DMS 273 (cell line): ENCODE measurements around the gene DUSP28.
"Not testable (repeated sequence)": the region's sequence is repeated elsewhere in the genome, so short reads cannot be mapped to it uniquely, and the experiment has no call there.

ENCODE experiments used
- DNase-seq: peaks from one replicate; lab custom pipeline; 2025; ENCODE audit not compliant: unreplicated experiment; lab: John Stamatoyannopoulos, UW

The DUSP28 gene

DNA sequence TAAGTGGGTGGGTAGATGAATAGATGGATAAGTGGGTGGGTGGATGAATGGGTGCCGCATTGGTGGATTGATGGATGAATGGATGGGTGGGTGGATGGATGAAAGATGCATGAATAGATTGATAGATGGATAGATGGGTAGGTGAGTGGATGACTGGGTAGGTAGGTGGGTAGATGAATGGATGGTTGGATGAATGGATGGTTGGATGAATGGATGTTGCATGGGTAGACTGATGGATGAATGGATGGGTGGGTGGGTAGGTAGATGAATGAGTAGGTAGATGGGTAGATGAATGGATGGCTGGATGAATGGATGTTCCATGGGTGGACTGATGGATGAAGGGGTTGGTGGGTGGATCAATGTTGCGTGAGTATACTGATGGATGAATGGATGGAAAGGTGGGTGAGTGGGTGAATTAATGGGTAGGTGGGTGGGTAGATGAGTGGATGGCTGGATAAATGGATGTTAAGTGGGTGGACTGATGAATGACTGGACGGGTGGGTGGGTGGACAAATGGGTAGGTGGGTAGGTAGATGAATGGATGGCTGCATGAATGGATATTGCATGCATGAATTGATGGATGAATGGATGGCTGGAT lies 32.9 kb upstream of the DUSP28 start:
- no peak for DNase-seq

- DNase-seq, result no peak
Observed at GRCh38 chr2:240528406-240529040, 31.6 kb upstream of the DUSP28 start.

DNA sequence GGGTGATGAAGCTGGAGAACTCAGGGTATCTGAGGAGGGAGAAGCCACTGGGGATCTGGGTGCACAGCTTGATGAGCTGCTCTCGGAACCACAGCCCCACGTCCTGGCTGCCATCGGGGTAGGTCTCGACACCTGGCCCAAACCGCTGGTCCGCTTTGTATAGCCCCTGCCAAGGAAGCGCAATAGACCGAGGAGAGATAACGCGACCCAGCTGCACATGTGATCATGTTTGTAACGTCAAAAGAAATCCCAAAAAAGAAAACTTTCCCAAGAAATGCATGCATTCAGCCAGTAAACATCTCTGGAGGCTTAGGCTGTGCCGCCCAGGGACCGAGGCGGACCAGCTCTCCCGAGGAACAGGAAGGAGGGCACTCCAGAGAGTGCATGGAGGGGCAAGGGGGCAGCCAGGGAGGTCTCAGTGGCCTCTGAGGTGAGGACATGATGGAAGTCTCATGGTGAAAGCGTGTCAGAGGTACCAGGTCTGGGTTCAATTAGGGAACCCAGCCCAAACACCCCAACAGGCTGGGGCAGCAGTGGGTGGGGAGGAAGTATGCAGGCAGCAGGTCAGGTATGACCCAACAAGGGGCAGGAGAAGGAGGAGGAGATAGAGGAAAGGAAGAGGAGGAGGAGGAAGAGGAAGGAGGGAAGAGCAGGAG lies 30.7 kb upstream of the DUSP28 start:
- no peak for DNase-seq

- no peak for DNase-seq
Observed at GRCh38 chr2:240530181-240530580, 30.0 kb upstream of the DUSP28 start.

- DNase-seq, result no peak
Observed at GRCh38 chr2:240531038-240531437, 29.1 kb upstream of the DUSP28 start.

GRCh38 chr2:240532031-240532775 lies 28.0 kb upstream of the DUSP28 start:
- no peak for DNase-seq

DNA sequence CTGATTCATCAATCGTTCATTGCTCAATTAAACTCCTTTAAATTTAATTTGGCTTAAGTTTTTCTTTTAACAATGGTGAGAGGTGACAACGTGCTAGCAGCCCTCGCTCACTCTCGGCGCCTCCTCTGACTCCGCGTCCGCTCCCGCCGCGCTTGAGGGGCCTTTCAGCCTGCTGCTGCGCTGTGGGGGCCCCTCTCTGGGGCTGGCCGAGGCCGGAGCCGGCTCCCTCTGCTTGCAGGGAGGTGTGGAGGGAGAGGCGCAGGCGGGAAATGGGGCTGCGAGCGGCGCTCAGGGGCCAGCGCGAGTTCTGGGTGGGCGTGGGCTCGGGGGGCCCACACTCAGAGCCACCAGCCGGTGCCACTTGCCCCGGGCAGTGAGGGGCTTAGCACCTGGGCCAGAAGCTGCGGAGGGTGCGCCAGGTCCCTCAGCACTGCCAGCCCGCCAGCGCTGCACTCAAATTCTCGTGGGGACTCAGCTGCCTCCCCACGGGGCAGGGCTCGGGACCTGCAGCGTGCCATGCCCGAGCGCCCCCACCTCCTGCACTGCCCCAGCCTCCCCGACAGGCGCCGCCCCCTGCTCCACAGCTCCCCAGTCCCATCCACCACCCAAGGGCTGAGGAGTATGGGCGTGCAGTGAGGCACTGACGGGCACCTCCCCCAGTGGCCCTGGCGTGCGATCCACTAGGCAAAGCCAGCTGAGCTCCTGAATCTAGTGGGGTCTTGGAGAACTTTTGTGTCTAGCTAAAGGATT lies 22.0 kb upstream of the DUSP28 start:
- DNase-seq, result no peak

GRCh38 chr2:240539101-240539500 lies 21.1 kb upstream of the DUSP28 start:
- DNase-seq, result not testable (repeated sequence)

- DNase-seq, result no peak
Observed at GRCh38 chr2:240539906-240540305, 20.3 kb upstream of the DUSP28 start.

DNA sequence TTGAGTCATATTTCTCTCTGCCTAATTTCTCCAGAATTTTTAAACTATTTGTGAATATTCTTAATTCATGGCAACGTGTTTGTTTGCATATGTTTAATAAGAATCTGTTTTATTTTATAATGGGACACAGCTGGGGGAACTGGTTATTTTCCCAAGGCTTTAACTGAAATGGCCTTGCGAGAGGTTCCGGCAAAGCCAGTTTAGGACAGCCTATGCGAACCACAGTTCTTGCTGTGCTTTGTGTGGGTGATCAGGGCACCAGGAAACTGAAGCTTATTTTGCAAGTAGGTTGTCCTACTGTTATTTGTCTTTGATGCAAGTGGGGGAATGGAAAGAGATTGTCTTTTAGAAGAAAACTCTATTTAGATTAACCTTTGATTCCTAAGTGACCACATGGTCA lies 8.9 kb upstream of the DUSP28 start:
- DNase-seq, result no peak

DNA sequence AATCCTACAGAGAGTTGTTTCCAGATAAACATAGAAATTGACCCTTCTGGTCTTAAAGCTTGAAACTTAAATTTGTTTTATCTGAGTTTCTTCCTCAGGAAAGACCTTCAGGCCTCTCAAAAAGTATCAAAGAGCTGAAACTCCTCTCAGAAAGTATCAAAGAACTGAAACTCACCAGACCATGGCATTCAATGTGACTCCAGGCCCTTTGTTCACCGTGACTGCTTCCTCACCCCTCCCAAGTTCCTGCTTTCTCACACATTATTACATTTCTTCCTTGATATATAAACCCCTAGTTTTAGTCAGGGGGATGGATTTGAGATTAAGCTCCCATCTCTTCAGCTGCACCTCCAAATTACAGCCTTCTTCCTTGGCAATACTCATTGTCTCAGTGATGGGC lies 8.3 kb upstream of the DUSP28 start:
- DNase-seq, result no peak

- no peak for DNase-seq
Observed at GRCh38 chr2:240553956-240554480, 6.1 kb upstream of the DUSP28 start.

- DNase-seq, result no peak
Observed at GRCh38 chr2:240554767-240555493, 5.2 kb upstream of the DUSP28 start.

DNA sequence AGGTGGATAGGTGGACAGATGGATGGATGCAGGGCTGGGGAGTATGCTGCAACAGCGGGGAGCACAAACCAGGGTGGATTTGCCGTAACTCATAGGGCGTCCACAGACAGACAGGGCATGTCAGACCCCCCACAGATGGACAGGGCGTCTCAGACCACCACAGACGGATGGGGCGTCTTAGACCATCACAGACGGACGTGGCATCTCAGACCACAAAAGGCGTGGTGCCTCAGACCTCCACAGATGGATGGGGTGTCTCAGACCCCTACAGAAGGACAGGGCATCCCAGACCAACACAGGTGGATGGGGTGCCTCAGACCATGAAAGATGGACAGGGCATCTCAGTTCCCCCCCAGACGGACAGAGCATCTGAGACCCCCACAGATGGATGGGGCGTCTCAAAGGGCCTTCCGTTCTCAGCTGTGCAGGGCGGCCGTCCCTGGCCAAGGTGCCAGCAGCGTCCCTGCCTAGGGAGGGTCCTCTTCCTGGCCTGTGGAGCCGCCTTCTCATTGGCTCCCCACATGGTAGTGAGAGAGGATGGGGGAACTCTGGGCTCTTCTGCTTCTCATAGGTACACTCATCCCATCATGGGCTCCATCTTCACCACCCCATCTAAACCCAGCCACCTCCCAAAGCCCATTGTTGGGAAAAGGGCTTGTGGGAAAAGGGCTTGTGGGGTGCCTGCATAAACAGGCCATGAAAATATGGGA lies 4.5 kb upstream of the DUSP28 start:
- DNase-seq, result no peak

- DNase-seq, result peak; percentile 57
Observed at GRCh38 chr2:240556553-240557100, 3.5 kb upstream of the DUSP28 start.

DNA sequence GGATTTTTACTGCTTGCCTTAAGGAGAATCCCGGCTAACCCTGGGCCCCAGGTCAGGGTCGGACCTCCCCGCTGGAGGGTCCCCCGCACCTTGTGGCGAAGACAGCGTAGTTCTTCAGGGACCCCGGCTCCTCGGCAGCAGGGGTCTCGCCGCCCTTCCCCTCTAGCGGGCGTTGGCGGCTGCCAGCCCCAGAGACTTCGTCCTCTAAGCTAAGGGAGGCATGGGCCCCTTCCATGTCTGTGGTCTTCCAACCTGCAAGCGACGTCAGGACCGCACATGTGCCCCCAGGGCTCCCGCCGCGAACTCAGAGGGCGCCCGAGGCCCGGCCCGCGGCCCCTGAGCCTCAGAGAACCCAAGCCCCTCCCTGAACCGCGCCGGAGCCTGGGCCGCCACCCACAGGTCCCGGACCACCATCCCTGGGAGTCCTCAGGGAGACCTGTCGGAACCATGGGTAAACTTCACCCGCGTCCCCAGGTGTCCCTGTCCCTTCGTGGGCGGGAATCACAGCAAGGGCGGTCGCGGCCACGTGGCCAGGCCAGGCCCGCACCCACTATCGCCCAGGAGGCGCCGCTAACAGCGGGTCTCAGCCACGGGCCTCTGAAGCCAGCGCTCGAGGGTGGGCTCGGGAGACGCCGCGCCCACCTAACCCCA lies 2.9 kb upstream of the DUSP28 start:
- DNase-seq, result no peak

GRCh38 chr2:240557808-240558207 lies 2.3 kb upstream of the DUSP28 start, which contains the start of gene ANKMY1:
ANKMY1 (minus strand) TSS chr2:240557988; CDS start chr2:240557335, 653 bp downstream.
- no peak for DNase-seq

DNA sequence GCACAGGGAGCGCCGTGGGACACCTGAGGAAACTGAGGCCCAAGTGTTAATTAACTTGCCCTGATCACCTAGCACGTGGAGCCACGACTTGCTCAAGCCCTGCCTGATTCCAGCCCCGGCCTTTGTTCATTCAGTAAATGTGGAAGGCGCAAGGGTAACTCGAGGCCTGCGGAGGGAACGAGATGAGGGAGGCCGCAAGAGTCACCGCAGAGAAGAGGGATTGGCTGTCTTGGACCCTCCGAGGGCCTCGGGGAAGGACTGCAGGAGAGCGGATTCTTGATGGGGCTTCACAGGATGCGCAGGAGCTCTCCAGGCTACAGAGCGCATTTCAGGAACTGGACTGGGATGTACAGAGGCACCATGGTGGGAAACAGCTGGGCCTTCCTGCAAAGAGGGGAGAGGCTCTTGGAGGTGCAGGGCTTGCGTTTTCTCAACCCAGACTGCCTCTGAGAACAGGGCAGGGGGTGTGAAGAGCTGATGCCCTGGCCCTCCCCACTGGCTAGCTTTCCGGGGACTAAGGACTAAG lies 1.9 kb upstream of the DUSP28 start:
- DNase-seq, result no peak
